ENCODE measurements around the gene TRMT10B.
A peak's percentile ranks its signal among the peaks of the same experiment; 100 is the strongest.
"Not testable (repeated sequence)": the region's sequence is repeated elsewhere in the genome, so short reads cannot be mapped to it uniquely, and the experiment has no call there.

Gene TRMT10B

GRCh38 chr9:37740128-37740527 lies 13.5 kb upstream of the TRMT10B start:
- TF ChIP-seq, protein P1, sequence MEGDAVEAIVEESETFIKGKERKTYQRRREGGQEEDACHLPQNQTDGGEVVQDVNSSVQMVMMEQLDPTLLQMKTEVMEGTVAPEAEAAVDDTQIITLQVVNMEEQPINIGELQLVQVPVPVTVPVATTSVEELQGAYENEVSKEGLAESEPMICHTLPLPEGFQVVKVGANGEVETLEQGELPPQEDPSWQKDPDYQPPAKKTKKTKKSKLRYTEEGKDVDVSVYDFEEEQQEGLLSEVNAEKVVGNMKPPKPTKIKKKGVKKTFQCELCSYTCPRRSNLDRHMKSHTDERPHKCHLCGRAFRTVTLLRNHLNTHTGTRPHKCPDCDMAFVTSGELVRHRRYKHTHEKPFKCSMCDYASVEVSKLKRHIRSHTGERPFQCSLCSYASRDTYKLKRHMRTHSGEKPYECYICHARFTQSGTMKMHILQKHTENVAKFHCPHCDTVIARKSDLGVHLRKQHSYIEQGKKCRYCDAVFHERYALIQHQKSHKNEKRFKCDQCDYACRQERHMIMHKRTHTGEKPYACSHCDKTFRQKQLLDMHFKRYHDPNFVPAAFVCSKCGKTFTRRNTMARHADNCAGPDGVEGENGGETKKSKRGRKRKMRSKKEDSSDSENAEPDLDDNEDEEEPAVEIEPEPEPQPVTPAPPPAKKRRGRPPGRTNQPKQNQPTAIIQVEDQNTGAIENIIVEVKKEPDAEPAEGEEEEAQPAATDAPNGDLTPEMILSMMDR (IDR thresholded peaks at IDR 0.05), result no peak
- TF ChIP-seq ZFX (IDR thresholded peaks at IDR 0.05; ENCODE audit: borderline replicate concordance), result no peak

GRCh38 chr9:37740631-37741328 lies 12.8 kb upstream of the TRMT10B start:
- TF ChIP-seq ZFX (IDR thresholded peaks at IDR 0.05; ENCODE audit: borderline replicate concordance), result no peak
- TF ChIP-seq, protein P1 (IDR thresholded peaks at IDR 0.05), result no peak
- H3K27ac ChIP-seq, result no peak overlapping the region

More at GRCh38 chr9:37740128-37740527, 13.5 kb upstream of the TRMT10B start:
- no peak overlapping the region for H3K27ac ChIP-seq

GRCh38 chr9:37745970-37746369 lies 7.6 kb upstream of the TRMT10B start:
- TF ChIP-seq ZFX (IDR thresholded peaks at IDR 0.05; ENCODE audit: borderline replicate concordance), result no peak
- TF ChIP-seq, protein P1 (IDR thresholded peaks at IDR 0.05), result no peak
- no peak overlapping the region for H3K27ac ChIP-seq

DNA sequence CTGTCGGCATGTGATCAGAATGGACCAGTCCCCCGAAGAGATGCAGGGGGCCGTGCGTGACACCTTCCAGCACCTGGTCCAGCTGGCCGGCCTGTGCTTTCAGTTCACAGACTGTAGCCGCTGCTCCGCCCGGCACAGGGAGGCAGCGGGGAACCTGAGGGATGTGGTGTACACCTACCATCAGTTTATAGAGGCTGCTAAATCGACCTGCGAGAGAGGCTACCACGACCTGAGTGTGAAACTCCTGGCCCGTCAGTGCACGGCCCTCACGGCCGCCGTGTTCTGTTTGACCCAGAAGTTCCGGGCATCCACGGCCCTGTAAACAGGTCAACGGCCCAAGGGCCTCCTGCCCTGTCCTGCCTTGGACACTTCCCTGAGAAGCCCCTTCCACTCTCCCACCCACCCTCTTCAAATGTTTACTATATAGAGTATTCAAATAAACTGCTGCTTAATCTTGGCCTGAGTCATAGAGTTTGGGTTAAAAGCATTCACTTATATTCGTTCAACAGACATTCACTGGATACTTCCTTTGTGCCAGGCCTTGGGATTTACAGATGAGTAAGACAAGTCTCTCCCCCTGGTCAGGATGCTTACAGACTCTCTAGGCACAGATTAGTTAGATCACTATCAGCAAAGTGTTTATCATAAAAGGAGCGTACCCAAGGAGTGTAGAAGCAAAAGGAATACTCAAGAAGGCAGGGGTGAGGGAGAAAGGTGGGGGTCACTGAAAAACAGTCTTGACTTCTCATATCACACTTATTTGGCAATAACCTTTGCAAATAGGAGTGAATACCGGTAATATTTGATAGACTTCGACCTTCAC lies 6.9 kb upstream of the TRMT10B start:
- no peak overlapping the region for H3K27ac ChIP-seq
- TF ChIP-seq ZFX (IDR thresholded peaks at IDR 0.05; ENCODE audit: borderline replicate concordance), result no peak
- TF ChIP-seq, protein P1 (IDR thresholded peaks at IDR 0.05), result no peak

DNA sequence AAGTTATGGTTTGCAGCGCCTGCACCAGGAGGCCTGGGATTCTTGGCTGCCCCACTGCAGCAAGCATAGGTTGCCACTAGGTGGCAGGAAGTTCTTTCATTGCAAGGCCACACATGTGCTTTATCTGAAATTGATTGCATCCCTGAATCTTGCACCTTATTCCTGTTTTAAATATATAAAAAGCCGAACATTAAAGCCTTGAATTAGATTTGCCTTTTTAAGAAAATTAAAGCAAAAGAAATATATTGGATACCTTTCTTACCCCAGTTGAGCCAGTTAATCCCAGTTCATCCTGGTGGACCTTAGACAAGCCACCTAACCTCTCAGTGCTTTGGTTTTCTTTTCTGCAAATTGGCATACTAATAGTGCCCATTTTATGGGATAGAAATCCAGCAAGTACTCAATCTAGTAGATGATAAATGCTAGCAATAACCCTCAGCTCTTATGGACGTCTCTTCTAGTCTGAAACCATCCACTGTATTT lies 6.3 kb upstream of the TRMT10B start:
- H3K27ac ChIP-seq, result no peak overlapping the region
- TF ChIP-seq ZFX (IDR thresholded peaks at IDR 0.05; ENCODE audit: borderline replicate concordance), result no peak
- TF ChIP-seq, protein P1 (IDR thresholded peaks at IDR 0.05), result peak; percentile 95

- H3K27ac ChIP-seq, result no peak overlapping the region
- TF ChIP-seq, protein P1 (IDR thresholded peaks at IDR 0.05), result no peak
- no peak for TF ChIP-seq ZFX (IDR thresholded peaks at IDR 0.05; ENCODE audit: borderline replicate concordance)
These were observed 4.5 kb upstream of the TRMT10B start for GRCh38 chr9:37749129-37749528.

- no peak for TF ChIP-seq ZFX (IDR thresholded peaks at IDR 0.05; ENCODE audit: borderline replicate concordance)
- TF ChIP-seq, protein P1 (IDR thresholded peaks at IDR 0.05), result no peak
- no peak overlapping the region for H3K27ac ChIP-seq
These were observed 2.4 kb upstream of the TRMT10B start for GRCh38 chr9:37751186-37751585.

GRCh38 chr9:37751704-37752103 lies 1.9 kb upstream of the TRMT10B start:
- not testable (repeated sequence) for H3K27ac ChIP-seq

- not testable (repeated sequence) for H3K27ac ChIP-seq
These were observed 1.5 kb upstream of the TRMT10B start for GRCh38 chr9:37752112-37752511.

Data from 22Rv1 (cell line).